Measurements from ENCODE around the gene VPS50. TPM values are rescaled to one million over a fixed set of nuclear protein-coding genes. Genes with fewer than 3 reads are reported as not detected.
A peak's percentile ranks its signal among the peaks of the same experiment; 100 is the strongest.

VPS50 gene
- total RNA-seq, 1 experiment from 2014 or later: 13.6 TPM

DNA sequence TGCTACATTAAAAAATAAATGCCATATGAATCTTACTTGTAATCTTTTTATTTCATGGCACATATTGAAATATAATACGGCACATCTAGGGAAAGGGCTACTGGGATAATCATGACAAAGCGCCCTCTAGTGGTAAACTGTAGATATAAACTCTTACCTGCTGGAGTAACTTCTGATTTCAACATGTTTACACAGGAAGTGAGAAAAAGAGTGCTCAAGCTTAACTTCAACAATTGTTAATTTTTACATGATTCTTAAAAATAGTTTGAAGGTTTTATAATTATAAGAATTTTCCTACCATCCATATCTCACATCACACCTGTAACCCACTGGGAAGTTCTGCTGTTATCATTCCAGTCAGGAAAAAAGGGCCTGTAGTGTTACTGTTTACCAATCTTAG, 3.9 kb upstream of the VPS50 start:
- Histone ChIP-seq H3K4me1 (ENCODE audit: insufficient read depth, low read length) (no peaks in the 10 kb centered on the region), H4K20me1 (ENCODE audit: control insufficient read depth, insufficient read depth, insufficient read length) (no peaks in the 10 kb centered on the region), H3K79me1 (ENCODE audit: insufficient read depth, low read depth, low read length, poor library complexity, severe bottlenecking) (no peaks in the 10 kb centered on the region), H3K18ac (ENCODE audit: insufficient read length, low read depth, low read length) (no peak overlapping the region), H3K23ac (ENCODE audit: insufficient read length, low read depth, low read length) (no peak overlapping the region), H3K56ac (ENCODE audit: insufficient read length, low read depth, low read length) (no peak overlapping the region), H2AFZ (ENCODE audit: low read length) (no peak overlapping the region), H3T11ph (ENCODE audit: low read length) (no peak overlapping the region), H4K8ac (replicated peaks; ENCODE audit: insufficient read length, low read depth, low read length) (no peak overlapping the region), H2BK120ac (ENCODE audit: low read depth, low read length, poor library complexity, severe bottlenecking) (no peak overlapping the region), H2BK12ac (ENCODE audit: insufficient read length, low read depth, low read length) (no peak overlapping the region), H3K9ac (ENCODE audit: extremely low read depth, insufficient read length, low read length) (no peak overlapping the region), H2BK15ac (ENCODE audit: low read depth, low read length) (no peak overlapping the region), H3K4ac (ENCODE audit: low read depth, low read length) (no peak overlapping the region), H4K91ac (ENCODE audit: insufficient read length, low read depth, low read length) (no peak overlapping the region), H3K79me2 (ENCODE audit: insufficient read depth, low read length) (no peaks in the 10 kb centered on the region), H2BK5ac (ENCODE audit: insufficient read length, low read length) (no peak overlapping the region), H2AK5ac (ENCODE audit: insufficient read length, low read length) (no peak overlapping the region), H3K14ac (ENCODE audit: insufficient read depth, low read length) (no peak overlapping the region), H3K23me2 (ENCODE audit: insufficient read length, low read depth, low read length, poor library complexity, severe bottlenecking) (peaks cover 3% of the 10 kb centered on the region), H3K27me3 (ENCODE audit: insufficient read depth, low read length) (no peaks in the 10 kb centered on the region), H4K5ac (ENCODE audit: insufficient read length, low read depth, low read length) (no peak overlapping the region), H3K4me2 (ENCODE audit: insufficient read depth, insufficient read length, low read length) (no peak overlapping the region), H3K27ac (ENCODE audit: insufficient read length, low read depth, low read length) (no peak overlapping the region), H2BK20ac (ENCODE audit: low read depth, low read length, poor library complexity, severe bottlenecking) (no peak overlapping the region), H3K9me3 (ENCODE audit: control insufficient read depth, low read depth, low read length) (no peaks in the 10 kb centered on the region)
- Mint-ChIP-seq H3K9me3 (no peaks in the 10 kb centered on the region), H3K27ac (no peak overlapping the region), H3K4me1 (peaks cover 4% of the 10 kb centered on the region in 2 experiments; a peak in 3 of 4 replicates), H3K36me3 (ENCODE audit: insufficient read depth in 1 of 3, low read depth in 3 of 3) (no peaks in the 10 kb centered on the region), H3K4me3 (no peak overlapping the region), H3K27me3 (ENCODE audit: low read depth) (no peaks in the 10 kb centered on the region; the same call in 1 of the 2 replicates)
- no CpG with 5 or more reads among the region's 2 CpGs for WGBS (ENCODE audit: extremely low coverage, insufficient read length, low lambda C conversion rate)
- no peak for DNase-seq
- TF ChIP-seq, protein P1, sequence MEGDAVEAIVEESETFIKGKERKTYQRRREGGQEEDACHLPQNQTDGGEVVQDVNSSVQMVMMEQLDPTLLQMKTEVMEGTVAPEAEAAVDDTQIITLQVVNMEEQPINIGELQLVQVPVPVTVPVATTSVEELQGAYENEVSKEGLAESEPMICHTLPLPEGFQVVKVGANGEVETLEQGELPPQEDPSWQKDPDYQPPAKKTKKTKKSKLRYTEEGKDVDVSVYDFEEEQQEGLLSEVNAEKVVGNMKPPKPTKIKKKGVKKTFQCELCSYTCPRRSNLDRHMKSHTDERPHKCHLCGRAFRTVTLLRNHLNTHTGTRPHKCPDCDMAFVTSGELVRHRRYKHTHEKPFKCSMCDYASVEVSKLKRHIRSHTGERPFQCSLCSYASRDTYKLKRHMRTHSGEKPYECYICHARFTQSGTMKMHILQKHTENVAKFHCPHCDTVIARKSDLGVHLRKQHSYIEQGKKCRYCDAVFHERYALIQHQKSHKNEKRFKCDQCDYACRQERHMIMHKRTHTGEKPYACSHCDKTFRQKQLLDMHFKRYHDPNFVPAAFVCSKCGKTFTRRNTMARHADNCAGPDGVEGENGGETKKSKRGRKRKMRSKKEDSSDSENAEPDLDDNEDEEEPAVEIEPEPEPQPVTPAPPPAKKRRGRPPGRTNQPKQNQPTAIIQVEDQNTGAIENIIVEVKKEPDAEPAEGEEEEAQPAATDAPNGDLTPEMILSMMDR (conservative IDR thresholded peaks at IDR 0.05): peak; percentile 88
